Measurements from ENCODE around the gene KBTBD8. TPM values are rescaled to one million over a fixed set of nuclear protein-coding genes. Genes with fewer than 3 reads are reported as not detected.

Gene KBTBD8
- total RNA-seq, 2 donors from 2014 or later: 1.0 to 8.0 TPM

GRCh38 chr3:67018105-67018788 is 20.1 kb downstream of the KBTBD8 start:
- DNase-seq (ENCODE audit: low spot score): no peak
- TF ChIP-seq CTCF (IDR thresholded peaks at IDR 0.05) (no peak), POLR2AphosphoS5 (IDR thresholded peaks at IDR 0.05) (no peak), POLR2A (IDR thresholded peaks at IDR 0.05) (no peak)
- Histone ChIP-seq H3K4me3 (no peak overlapping the region), H3K36me3 (no peaks in the 10 kb centered on the region), H3K4me1 (replicated peaks) (no peaks in the 10 kb centered on the region), H3K27ac (no peak overlapping the region), H3K27me3 (replicated peaks; ENCODE audit: insufficient read depth) (no peaks in the 10 kb centered on the region), H3K9me3 (no peaks in the 10 kb centered on the region)
- 34% methylated on average over 12 of the region's 12 CpGs for WGBS
- intact Hi-C loops (cut with DNase I): no loop called here

- H3K27me3 ChIP-seq (replicated peaks; ENCODE audit: insufficient read depth): no peaks in the 10 kb centered on the region
- no peaks in the 10 kb centered on the region for H3K9me3 ChIP-seq
- intact Hi-C loops (cut with DNase I): no loop called here
- H3K36me3 ChIP-seq: no peaks in the 10 kb centered on the region
- WGBS: 89% methylated on average over 13 of the region's 13 CpGs
- H3K4me1 ChIP-seq (replicated peaks): no peaks in the 10 kb centered on the region
- TF ChIP-seq CTCF (IDR thresholded peaks at IDR 0.05) (no peak), POLR2A (IDR thresholded peaks at IDR 0.05) (no peak), POLR2AphosphoS5 (IDR thresholded peaks at IDR 0.05) (no peak)
- no peak overlapping the region for H3K4me3 ChIP-seq
- H3K27ac ChIP-seq: no peak overlapping the region
- DNase-seq (ENCODE audit: low spot score): no peak
These were observed 20.9 kb downstream of the KBTBD8 start for GRCh38 chr3:67018789-67019526.

- no peak for TF ChIP-seq POLR2AphosphoS5 (IDR thresholded peaks at IDR 0.05)
- no peak for TF ChIP-seq CTCF (IDR thresholded peaks at IDR 0.05)
- TF ChIP-seq POLR2A (IDR thresholded peaks at IDR 0.05): no peak
- Histone ChIP-seq H3K4me3 (no peak overlapping the region), H3K27ac (no peak overlapping the region), H3K36me3 (no peaks in the 10 kb centered on the region), H3K27me3 (replicated peaks; ENCODE audit: insufficient read depth) (no peaks in the 10 kb centered on the region), H3K9me3 (no peaks in the 10 kb centered on the region), H3K4me1 (replicated peaks) (no peaks in the 10 kb centered on the region)
- 88% methylated on average over 5 of the region's 5 CpGs for WGBS
- no peak for DNase-seq (ENCODE audit: low spot score)
- intact Hi-C loops (cut with DNase I): no loop called here
These were observed 30.1 kb downstream of the KBTBD8 start for GRCh38 chr3:67028001-67028784.

GRCh38 chr3:67030785-67031740 is 33.0 kb downstream of the KBTBD8 start:
- no peaks in the 10 kb centered on the region for H3K27me3 ChIP-seq (replicated peaks; ENCODE audit: insufficient read depth)
- H3K4me1 ChIP-seq (replicated peaks): no peaks in the 10 kb centered on the region
- no peak overlapping the region for H3K4me3 ChIP-seq
- intact Hi-C loops (cut with DNase I): no loop called here
- no peak for TF ChIP-seq POLR2A (IDR thresholded peaks at IDR 0.05)
- no peak for TF ChIP-seq CTCF (IDR thresholded peaks at IDR 0.05)
- TF ChIP-seq POLR2AphosphoS5 (IDR thresholded peaks at IDR 0.05): no peak
- H3K27ac ChIP-seq: no peak overlapping the region
- no peaks in the 10 kb centered on the region for H3K36me3 ChIP-seq
- no peak for DNase-seq (ENCODE audit: low spot score)
- no peaks in the 10 kb centered on the region for H3K9me3 ChIP-seq
- 80% methylated on average over 3 of the region's 3 CpGs for WGBS
